LNCaP clone FGC (cell line): ENCODE results near the gene AGPAT3.

ENCODE experiments used
- DNase-seq: peaks from one replicate; pipeline ENCODE4 v3.0.0-alpha.2; 2011; ENCODE audit warnings: low read depth
- H3K4me3 ChIP-seq: 2 replicates; pipeline ENCODE4 v1.5.1; 2011; ENCODE audit warnings: mild to moderate bottlenecking, low read depth, low read length, control low read depth
- CTCF ChIP-seq: IDR thresholded peaks from 2 replicates; pipeline ENCODE4 v1.5.1; 2012; ENCODE audit warnings: mild to moderate bottlenecking; ENCODE audit not compliant: control insufficient read depth, insufficient read depth; ENCODE audit errors: extremely low read depth

Gene AGPAT3

DNA sequence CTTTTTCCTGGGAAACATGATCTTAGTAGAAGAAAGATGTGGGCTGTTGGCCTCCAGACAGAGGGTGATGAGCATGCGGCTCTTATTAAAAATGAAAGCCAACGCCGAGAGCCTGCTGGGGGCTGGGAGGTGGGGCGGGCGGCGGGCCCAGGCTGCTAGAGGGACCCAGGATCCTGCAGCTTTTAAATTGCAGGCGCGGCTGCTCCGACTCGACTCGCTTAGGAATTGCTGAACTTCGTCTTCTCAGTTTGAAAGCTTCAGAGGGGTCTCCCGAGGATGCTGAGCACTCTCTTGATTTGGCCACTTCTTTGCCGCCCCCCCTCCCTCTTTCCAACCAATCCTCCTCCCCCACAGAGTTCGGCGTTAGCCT, 1.2 kb downstream of the AGPAT3 start:
- TF ChIP-seq CTCF: no peak
- H3K4me3 ChIP-seq: peak overlapping the region; percentile 61
- DNase-seq: no peak

DNA sequence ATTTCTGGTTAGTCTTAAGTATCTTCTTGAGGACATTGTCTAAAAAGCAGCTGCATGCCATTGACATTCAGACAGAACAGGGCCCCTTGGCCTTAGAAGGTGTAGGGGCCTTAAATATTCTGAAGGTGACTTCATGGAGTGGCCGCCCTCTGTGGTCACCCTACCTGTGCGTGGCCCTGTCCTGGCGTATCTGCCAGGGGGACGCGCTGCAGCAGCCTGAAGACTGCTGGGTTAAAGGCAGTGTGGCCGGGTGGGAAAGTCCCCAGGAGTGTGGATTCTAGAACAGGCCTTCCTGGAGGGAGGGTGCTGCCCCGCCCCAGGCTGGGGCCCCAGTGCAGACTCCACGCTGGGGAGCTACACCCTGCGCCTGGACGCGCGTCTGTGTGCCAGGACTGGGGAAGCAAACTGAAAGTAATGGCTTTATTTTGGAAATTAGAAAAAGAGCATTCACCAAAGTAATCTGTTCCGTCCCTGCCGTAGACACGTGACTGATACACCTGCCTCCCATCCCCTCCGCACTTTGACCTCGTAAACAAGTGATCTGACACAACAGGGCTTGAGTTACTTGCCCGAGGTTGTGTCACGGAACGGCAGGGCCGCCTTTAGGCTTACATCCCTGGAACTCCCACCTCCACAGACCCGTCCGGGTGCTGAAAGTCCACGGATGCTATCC, 1.8 kb downstream of the AGPAT3 start:
- no peak for DNase-seq
- peak overlapping the region; percentile 61 for H3K4me3 ChIP-seq
- no peak for TF ChIP-seq CTCF

DNA sequence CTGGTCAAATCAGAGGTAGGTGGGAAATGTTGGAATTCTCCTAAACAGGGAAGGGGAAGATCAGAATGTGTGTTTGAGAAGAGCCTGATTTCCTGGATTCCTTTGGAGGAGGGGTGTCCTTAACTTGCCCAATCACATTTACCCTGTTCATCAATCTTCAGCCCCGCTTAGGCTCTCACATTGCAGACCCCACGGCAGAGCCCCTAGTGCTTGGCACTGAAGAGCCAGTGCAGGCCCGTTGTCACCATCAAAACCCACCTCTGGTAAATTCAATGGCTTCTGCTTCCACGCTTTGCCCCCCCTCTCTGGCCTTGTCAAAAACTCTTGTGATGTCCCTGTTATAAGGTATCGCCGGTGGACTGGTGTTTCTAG, 2.3 kb downstream of the AGPAT3 start:
- TF ChIP-seq CTCF: no peak
- no peak for DNase-seq
- H3K4me3 ChIP-seq: peak overlapping the region; percentile 61

DNA sequence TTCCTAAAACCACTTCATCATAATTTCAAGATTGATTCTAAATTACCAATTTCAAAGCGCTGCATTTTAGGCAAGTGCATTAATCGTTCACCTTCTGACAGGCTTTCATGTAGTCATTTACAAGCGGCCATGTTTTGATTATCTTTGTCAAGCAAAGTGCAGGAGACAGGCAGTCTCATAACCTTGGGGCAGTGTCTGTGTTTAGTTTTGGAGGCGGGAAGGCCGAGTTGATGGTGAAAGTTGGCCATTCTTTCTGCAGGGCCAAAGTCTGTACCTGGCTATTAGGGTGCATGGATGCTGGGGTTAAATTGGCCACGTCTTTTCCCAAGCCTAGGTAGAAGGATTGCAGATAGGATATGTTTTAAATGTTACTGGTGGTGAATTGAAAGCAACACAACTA, 2.9 kb downstream of the AGPAT3 start:
- no peak for TF ChIP-seq CTCF
- no peak for DNase-seq
- no peak overlapping the region; the same call in 1 of the 2 replicates for H3K4me3 ChIP-seq

- peak; percentile 48 for DNase-seq
- TF ChIP-seq CTCF: no peak
- no peak overlapping the region; the same call in 1 of the 2 replicates for H3K4me3 ChIP-seq
Observed at GRCh38 chr21:43868461-43868860, 3.4 kb downstream of the AGPAT3 start.

DNA sequence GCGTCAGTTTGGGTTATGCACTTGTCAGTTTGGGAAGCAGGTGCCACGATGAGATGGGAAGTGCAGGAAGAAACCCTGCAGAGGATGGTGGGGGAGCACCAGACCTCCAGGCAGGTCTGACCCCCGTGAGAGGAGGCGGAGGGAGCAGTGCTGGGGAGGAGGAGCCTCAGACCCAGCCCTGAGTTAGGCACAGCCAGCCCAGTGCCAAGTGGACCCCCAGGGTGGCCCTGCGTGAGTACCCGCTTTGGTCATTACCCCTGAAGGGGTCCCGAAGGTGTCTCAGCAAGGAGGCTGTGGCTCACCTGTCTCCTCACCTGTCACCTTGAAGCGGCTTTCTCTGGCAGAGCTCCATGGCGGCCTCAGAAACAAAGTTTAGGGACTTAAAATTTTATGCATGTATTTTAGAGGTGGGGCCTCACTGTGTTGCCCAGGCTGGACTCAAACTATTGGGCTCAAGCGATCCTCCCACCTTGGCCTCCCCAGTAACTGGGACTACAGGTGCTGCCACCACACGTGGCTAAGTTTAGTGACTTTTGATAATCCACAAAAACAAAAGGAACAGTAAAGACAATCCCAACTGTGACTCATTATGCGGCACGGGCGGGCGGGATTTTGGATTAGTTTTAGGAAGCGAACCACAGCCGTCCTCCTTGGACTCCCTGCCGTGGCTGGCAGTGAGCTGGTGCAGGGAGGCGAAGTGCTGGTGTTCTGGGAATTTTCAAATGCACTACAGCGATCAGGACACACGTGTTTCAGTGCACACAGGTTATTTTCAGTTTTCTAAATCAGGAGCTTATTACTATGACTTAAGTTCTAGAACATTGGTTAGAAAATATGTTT, 4.7 kb downstream of the AGPAT3 start:
- H3K4me3 ChIP-seq: no peak overlapping the region
- DNase-seq: no peak
- TF ChIP-seq CTCF: no peak
